Measurements from ENCODE around the gene ZNF638.

ZNF638 gene

GRCh38 chr2:71348302-71348701, 16.7 kb downstream of the ZNF638 start:
- H3K4me1 ChIP-seq (ENCODE audit: control insufficient read depth in 5 of 5, insufficient read depth in 5 of 5, low read length in 5 of 5) = peaks cover 0 to 4% (median 0%) of the 10 kb centered on the region in 5 donors
- H3K9ac ChIP-seq (ENCODE audit: low read length in 5 of 5) = no peak overlapping the region
- no peak overlapping the region for H3K4me3 ChIP-seq (ENCODE audit: low read depth in 1 of 5, low read length in 5 of 5)
- H3K36me3 ChIP-seq (ENCODE audit: control insufficient read depth in 5 of 5, insufficient read depth in 5 of 5, low read length in 5 of 5) = peaks cover 16 to 29% (median 19%) of the 10 kb centered on the region in 5 donors
- no peak overlapping the region for H3K27ac ChIP-seq (ENCODE audit: low read depth, low read length)
- H3K27me3 ChIP-seq (ENCODE audit: control insufficient read depth in 5 of 5, insufficient read depth in 4 of 5, low read length in 5 of 5) = no peaks in the 10 kb centered on the region
- no peaks in the 10 kb centered on the region for H3K9me3 ChIP-seq (ENCODE audit: control insufficient read depth in 5 of 5, low read length in 5 of 5)

- Histone ChIP-seq H3K27ac (ENCODE audit: low read depth, low read length) (no peak overlapping the region), H3K27me3 (ENCODE audit: control insufficient read depth in 5 of 5, insufficient read depth in 4 of 5, low read length in 5 of 5) (no peaks in the 10 kb centered on the region), H3K9ac (ENCODE audit: low read length in 5 of 5) (no peak overlapping the region), H3K4me1 (ENCODE audit: control insufficient read depth in 5 of 5, insufficient read depth in 5 of 5, low read length in 5 of 5) (peaks cover 0 to 7% (median 0%) of the 10 kb centered on the region in 5 donors), H3K4me3 (ENCODE audit: low read depth in 1 of 5, low read length in 5 of 5) (no peak overlapping the region), H3K9me3 (ENCODE audit: control insufficient read depth in 5 of 5, low read length in 5 of 5) (no peaks in the 10 kb centered on the region), H3K36me3 (ENCODE audit: control insufficient read depth in 5 of 5, insufficient read depth in 5 of 5, low read length in 5 of 5) (peaks cover 38 to 49% (median 39%) of the 10 kb centered on the region in 5 donors)
Measured at GRCh38 chr2:71353248-71353647, 21.7 kb downstream of the ZNF638 start.

GRCh38 chr2:71358931-71359671, 27.5 kb downstream of the ZNF638 start:
- H3K27me3 ChIP-seq (ENCODE audit: control insufficient read depth in 5 of 5, insufficient read depth in 4 of 5, low read length in 5 of 5) = no peaks in the 10 kb centered on the region
- H3K9me3 ChIP-seq (ENCODE audit: control insufficient read depth in 5 of 5, low read length in 5 of 5) = no peaks in the 10 kb centered on the region
- no peak overlapping the region for H3K9ac ChIP-seq (ENCODE audit: low read length in 5 of 5)
- H3K27ac ChIP-seq (ENCODE audit: low read depth, low read length) = no peak overlapping the region
- H3K4me3 ChIP-seq (ENCODE audit: low read depth in 1 of 5, low read length in 5 of 5) = no peak overlapping the region
- H3K36me3 ChIP-seq (ENCODE audit: control insufficient read depth in 5 of 5, insufficient read depth in 5 of 5, low read length in 5 of 5) = peaks cover 52 to 72% (median 61%) of the 10 kb centered on the region in 5 donors
- peaks cover 0 to under 1% (median 0%) of the 10 kb centered on the region in 5 donors for H3K4me1 ChIP-seq (ENCODE audit: control insufficient read depth in 5 of 5, insufficient read depth in 5 of 5, low read length in 5 of 5)

- H3K9me3 ChIP-seq (ENCODE audit: control insufficient read depth in 5 of 5, low read length in 5 of 5) = no peaks in the 10 kb centered on the region
- peaks cover 63 to 85% (median 72%) of the 10 kb centered on the region in 5 donors for H3K36me3 ChIP-seq (ENCODE audit: control insufficient read depth in 5 of 5, insufficient read depth in 5 of 5, low read length in 5 of 5)
- H3K9ac ChIP-seq (ENCODE audit: low read length in 5 of 5) = no peak overlapping the region
- H3K4me1 ChIP-seq (ENCODE audit: control insufficient read depth in 5 of 5, insufficient read depth in 5 of 5, low read length in 5 of 5) = no peaks in the 10 kb centered on the region
- H3K27me3 ChIP-seq (ENCODE audit: control insufficient read depth in 5 of 5, insufficient read depth in 4 of 5, low read length in 5 of 5) = no peaks in the 10 kb centered on the region
- no peak overlapping the region for H3K27ac ChIP-seq (ENCODE audit: low read depth, low read length)
- H3K4me3 ChIP-seq (ENCODE audit: low read depth in 1 of 5, low read length in 5 of 5) = no peak overlapping the region
Measured at GRCh38 chr2:71360434-71360975, 28.9 kb downstream of the ZNF638 start.

GRCh38 chr2:71361631-71362030, 30.0 kb downstream of the ZNF638 start:
- H3K36me3 ChIP-seq (ENCODE audit: control insufficient read depth in 5 of 5, insufficient read depth in 5 of 5, low read length in 5 of 5) = peaks cover 68 to 88% (median 75%) of the 10 kb centered on the region in 5 donors

GRCh38 chr2:71362447-71362846, 30.9 kb downstream of the ZNF638 start:
- Histone ChIP-seq H3K27me3 (ENCODE audit: control insufficient read depth in 5 of 5, insufficient read depth in 4 of 5, low read length in 5 of 5) (no peaks in the 10 kb centered on the region), H3K4me3 (ENCODE audit: low read depth in 1 of 5, low read length in 5 of 5) (no peak overlapping the region), H3K4me1 (ENCODE audit: control insufficient read depth in 5 of 5, insufficient read depth in 5 of 5, low read length in 5 of 5) (no peaks in the 10 kb centered on the region), H3K27ac (ENCODE audit: low read depth, low read length) (no peak overlapping the region), H3K9me3 (ENCODE audit: control insufficient read depth in 5 of 5, low read length in 5 of 5) (no peaks in the 10 kb centered on the region), H3K36me3 (ENCODE audit: control insufficient read depth in 5 of 5, insufficient read depth in 5 of 5, low read length in 5 of 5) (peaks cover 60 to 80% (median 68%) of the 10 kb centered on the region in 5 donors), H3K9ac (ENCODE audit: low read length in 5 of 5) (no peak overlapping the region)

More at GRCh38 chr2:71361631-71362030, 30.0 kb downstream of the ZNF638 start:
- H3K27me3 ChIP-seq (ENCODE audit: control insufficient read depth in 5 of 5, insufficient read depth in 4 of 5, low read length in 5 of 5) = no peaks in the 10 kb centered on the region
- no peak overlapping the region for H3K4me3 ChIP-seq (ENCODE audit: low read depth in 1 of 5, low read length in 5 of 5)
- no peaks in the 10 kb centered on the region for H3K9me3 ChIP-seq (ENCODE audit: control insufficient read depth in 5 of 5, low read length in 5 of 5)
- H3K9ac ChIP-seq (ENCODE audit: low read length in 5 of 5) = no peak overlapping the region
- no peak overlapping the region for H3K27ac ChIP-seq (ENCODE audit: low read depth, low read length)
- no peaks in the 10 kb centered on the region for H3K4me1 ChIP-seq (ENCODE audit: control insufficient read depth in 5 of 5, insufficient read depth in 5 of 5, low read length in 5 of 5)

GRCh38 chr2:71370015-71370414, 38.4 kb downstream of the ZNF638 start:
- peaks cover 43 to 73% (median 52%) of the 10 kb centered on the region in 5 donors for H3K36me3 ChIP-seq (ENCODE audit: control insufficient read depth in 5 of 5, insufficient read depth in 5 of 5, low read length in 5 of 5)
- no peaks in the 10 kb centered on the region for H3K4me1 ChIP-seq (ENCODE audit: control insufficient read depth in 5 of 5, insufficient read depth in 5 of 5, low read length in 5 of 5)
- no peak overlapping the region for H3K4me3 ChIP-seq (ENCODE audit: low read depth in 1 of 5, low read length in 5 of 5)
- no peak overlapping the region for H3K9ac ChIP-seq (ENCODE audit: low read length in 5 of 5)
- no peak overlapping the region for H3K27ac ChIP-seq (ENCODE audit: low read depth, low read length)
- no peaks in the 10 kb centered on the region for H3K9me3 ChIP-seq (ENCODE audit: control insufficient read depth in 5 of 5, low read length in 5 of 5)
- no peaks in the 10 kb centered on the region for H3K27me3 ChIP-seq (ENCODE audit: control insufficient read depth in 5 of 5, insufficient read depth in 4 of 5, low read length in 5 of 5)

GRCh38 chr2:71372042-71372441, 40.5 kb downstream of the ZNF638 start:
- Histone ChIP-seq H3K27ac (ENCODE audit: low read depth, low read length) (no peak overlapping the region), H3K36me3 (ENCODE audit: control insufficient read depth in 5 of 5, insufficient read depth in 5 of 5, low read length in 5 of 5) (peaks cover 40 to 67% (median 54%) of the 10 kb centered on the region in 5 donors), H3K4me1 (ENCODE audit: control insufficient read depth in 5 of 5, insufficient read depth in 5 of 5, low read length in 5 of 5) (no peaks in the 10 kb centered on the region), H3K4me3 (ENCODE audit: low read depth in 1 of 5, low read length in 5 of 5) (no peak overlapping the region), H3K27me3 (ENCODE audit: control insufficient read depth in 5 of 5, insufficient read depth in 4 of 5, low read length in 5 of 5) (no peaks in the 10 kb centered on the region), H3K9ac (ENCODE audit: low read length in 5 of 5) (no peak overlapping the region), H3K9me3 (ENCODE audit: control insufficient read depth in 5 of 5, low read length in 5 of 5) (no peaks in the 10 kb centered on the region)

GRCh38 chr2:71379086-71379485, 47.5 kb downstream of the ZNF638 start:
- no peak overlapping the region for H3K9ac ChIP-seq (ENCODE audit: low read length in 5 of 5)
- H3K4me3 ChIP-seq (ENCODE audit: low read depth in 1 of 5, low read length in 5 of 5) = no peak overlapping the region
- H3K4me1 ChIP-seq (ENCODE audit: control insufficient read depth in 5 of 5, insufficient read depth in 5 of 5, low read length in 5 of 5) = no peaks in the 10 kb centered on the region
- H3K27me3 ChIP-seq (ENCODE audit: control insufficient read depth in 5 of 5, insufficient read depth in 4 of 5, low read length in 5 of 5) = no peaks in the 10 kb centered on the region
- no peaks in the 10 kb centered on the region for H3K9me3 ChIP-seq (ENCODE audit: control insufficient read depth in 5 of 5, low read length in 5 of 5)
- peaks cover 38 to 61% (median 48%) of the 10 kb centered on the region in 5 donors for H3K36me3 ChIP-seq (ENCODE audit: control insufficient read depth in 5 of 5, insufficient read depth in 5 of 5, low read length in 5 of 5)
- H3K27ac ChIP-seq (ENCODE audit: low read depth, low read length) = no peak overlapping the region

GRCh38 chr2:71380665-71381064, 49.1 kb downstream of the ZNF638 start:
- Histone ChIP-seq H3K4me1 (ENCODE audit: control insufficient read depth in 5 of 5, insufficient read depth in 5 of 5, low read length in 5 of 5) (no peaks in the 10 kb centered on the region), H3K27ac (ENCODE audit: low read depth, low read length) (no peak overlapping the region), H3K27me3 (ENCODE audit: control insufficient read depth in 5 of 5, insufficient read depth in 4 of 5, low read length in 5 of 5) (no peaks in the 10 kb centered on the region), H3K36me3 (ENCODE audit: control insufficient read depth in 5 of 5, insufficient read depth in 5 of 5, low read length in 5 of 5) (peaks cover 34 to 55% (median 44%) of the 10 kb centered on the region in 5 donors), H3K9ac (ENCODE audit: low read length in 5 of 5) (no peak overlapping the region), H3K4me3 (ENCODE audit: low read depth in 1 of 5, low read length in 5 of 5) (no peak overlapping the region), H3K9me3 (ENCODE audit: control insufficient read depth in 5 of 5, low read length in 5 of 5) (no peaks in the 10 kb centered on the region)
